KOPT-K1 (cell line): ENCODE results near the gene PLCL1.

Experiments
- H3K27ac ChIP-seq: fragments of 200-600 bp; sonication (generic); 2 replicates; pipeline ENCODE4 v1.5.1; 2016; ENCODE audit warnings: antibody characterized with exemption, mild to moderate bottlenecking, low read depth, low read length; ENCODE audit not compliant: poor library complexity, severe bottlenecking
- H3K36me3 ChIP-seq: fragments of 200-600 bp; sonication (generic); 2 replicates; pipeline ENCODE4 v1.5.1; 2017; ENCODE audit warnings: antibody characterized with exemption, mild to moderate bottlenecking, low read length, moderate library complexity; ENCODE audit not compliant: insufficient read depth
- H3K9me3 ChIP-seq: fragments of 200-600 bp; sonication (generic); 2 replicates; pipeline ENCODE4 v1.5.1; 2017; ENCODE audit warnings: antibody characterized with exemption, low read length, mild to moderate bottlenecking; ENCODE audit not compliant: insufficient read depth, poor library complexity, severe bottlenecking

The PLCL1 gene

GRCh38 chr2:198136142-198136541 is 331.7 kb downstream of the PLCL1 start:
- H3K9me3 ChIP-seq = no peaks in the 10 kb centered on the region
- no peaks in the 10 kb centered on the region for H3K36me3 ChIP-seq
- no peak overlapping the region for H3K27ac ChIP-seq

- no peak overlapping the region for H3K27ac ChIP-seq
- no peaks in the 10 kb centered on the region for H3K9me3 ChIP-seq
- H3K36me3 ChIP-seq = no peaks in the 10 kb centered on the region
Observed at GRCh38 chr2:198137733-198138132, 333.3 kb downstream of the PLCL1 start.

GRCh38 chr2:198141726-198142125 is 337.3 kb downstream of the PLCL1 start:
- Histone ChIP-seq H3K27ac (no peak overlapping the region), H3K9me3 (no peaks in the 10 kb centered on the region), H3K36me3 (no peaks in the 10 kb centered on the region)

GRCh38 chr2:198143156-198143555 is 338.8 kb downstream of the PLCL1 start:
- H3K27ac ChIP-seq = no peak overlapping the region
- H3K9me3 ChIP-seq = no peaks in the 10 kb centered on the region
- H3K36me3 ChIP-seq = no peaks in the 10 kb centered on the region

GRCh38 chr2:198143793-198144192 is 339.4 kb downstream of the PLCL1 start:
- Histone ChIP-seq H3K9me3 (no peaks in the 10 kb centered on the region), H3K27ac (no peak overlapping the region), H3K36me3 (no peaks in the 10 kb centered on the region)

GRCh38 chr2:198144660-198145059 is 340.3 kb downstream of the PLCL1 start:
- no peaks in the 10 kb centered on the region for H3K36me3 ChIP-seq

GRCh38 chr2:198146346-198146940 is 342.1 kb downstream of the PLCL1 start:
- peaks cover 3% of the 10 kb centered on the region for H3K9me3 ChIP-seq
- H3K36me3 ChIP-seq = no peaks in the 10 kb centered on the region
- no peak overlapping the region for H3K27ac ChIP-seq

More at GRCh38 chr2:198144660-198145059, 340.3 kb downstream of the PLCL1 start:
- H3K27ac ChIP-seq = no peak overlapping the region
- no peaks in the 10 kb centered on the region for H3K9me3 ChIP-seq

GRCh38 chr2:198157314-198157713 is 352.9 kb downstream of the PLCL1 start:
- H3K27ac ChIP-seq = no peak overlapping the region
- H3K36me3 ChIP-seq = no peaks in the 10 kb centered on the region
- H3K9me3 ChIP-seq = peaks cover 17% of the 10 kb centered on the region

GRCh38 chr2:198161151-198161550 is 356.8 kb downstream of the PLCL1 start:
- Histone ChIP-seq H3K36me3 (no peaks in the 10 kb centered on the region), H3K27ac (no peak overlapping the region), H3K9me3 (peaks cover 17% of the 10 kb centered on the region)

- H3K9me3 ChIP-seq = peaks cover 12% of the 10 kb centered on the region
- no peaks in the 10 kb centered on the region for H3K36me3 ChIP-seq
Observed at GRCh38 chr2:198162276-198162675, 357.9 kb downstream of the PLCL1 start.

GRCh38 chr2:198164843-198165242 is 360.4 kb downstream of the PLCL1 start:
- H3K36me3 ChIP-seq = no peaks in the 10 kb centered on the region
- H3K27ac ChIP-seq = no peak overlapping the region
- no peaks in the 10 kb centered on the region for H3K9me3 ChIP-seq

More at GRCh38 chr2:198162276-198162675, 357.9 kb downstream of the PLCL1 start:
- no peak overlapping the region for H3K27ac ChIP-seq

GRCh38 chr2:198165289-198165688 is 360.9 kb downstream of the PLCL1 start:
- Histone ChIP-seq H3K36me3 (no peaks in the 10 kb centered on the region), H3K27ac (no peak overlapping the region)

GRCh38 chr2:198167346-198167745 is 363.0 kb downstream of the PLCL1 start:
- H3K36me3 ChIP-seq = no peaks in the 10 kb centered on the region
- no peaks in the 10 kb centered on the region for H3K9me3 ChIP-seq
- no peak overlapping the region for H3K27ac ChIP-seq

More at GRCh38 chr2:198165289-198165688, 360.9 kb downstream of the PLCL1 start:
- H3K9me3 ChIP-seq = no peaks in the 10 kb centered on the region

- no peaks in the 10 kb centered on the region for H3K9me3 ChIP-seq
- no peak overlapping the region for H3K27ac ChIP-seq
- no peaks in the 10 kb centered on the region for H3K36me3 ChIP-seq
Observed at GRCh38 chr2:198168651-198169050, 364.3 kb downstream of the PLCL1 start.

GRCh38 chr2:198173242-198173641 is 368.8 kb downstream of the PLCL1 start:
- Histone ChIP-seq H3K36me3 (no peaks in the 10 kb centered on the region), H3K9me3 (peaks cover 4% of the 10 kb centered on the region), H3K27ac (no peak overlapping the region)

GRCh38 chr2:198173864-198174263 is 369.5 kb downstream of the PLCL1 start:
- no peaks in the 10 kb centered on the region for H3K36me3 ChIP-seq
- no peak overlapping the region for H3K27ac ChIP-seq
- peaks cover 6% of the 10 kb centered on the region for H3K9me3 ChIP-seq
